ENCODE data around the gene ITGB4. TPM values are rescaled to one million over a fixed set of nuclear protein-coding genes. Genes with fewer than 3 reads are reported as not detected.
A peak's percentile ranks its signal among the peaks of the same experiment; 100 is the strongest.

ITGB4 gene
- total and polyA plus RNA-seq, 2 experiments from 2014 or later: 6.1 to 9.7 TPM

DNA sequence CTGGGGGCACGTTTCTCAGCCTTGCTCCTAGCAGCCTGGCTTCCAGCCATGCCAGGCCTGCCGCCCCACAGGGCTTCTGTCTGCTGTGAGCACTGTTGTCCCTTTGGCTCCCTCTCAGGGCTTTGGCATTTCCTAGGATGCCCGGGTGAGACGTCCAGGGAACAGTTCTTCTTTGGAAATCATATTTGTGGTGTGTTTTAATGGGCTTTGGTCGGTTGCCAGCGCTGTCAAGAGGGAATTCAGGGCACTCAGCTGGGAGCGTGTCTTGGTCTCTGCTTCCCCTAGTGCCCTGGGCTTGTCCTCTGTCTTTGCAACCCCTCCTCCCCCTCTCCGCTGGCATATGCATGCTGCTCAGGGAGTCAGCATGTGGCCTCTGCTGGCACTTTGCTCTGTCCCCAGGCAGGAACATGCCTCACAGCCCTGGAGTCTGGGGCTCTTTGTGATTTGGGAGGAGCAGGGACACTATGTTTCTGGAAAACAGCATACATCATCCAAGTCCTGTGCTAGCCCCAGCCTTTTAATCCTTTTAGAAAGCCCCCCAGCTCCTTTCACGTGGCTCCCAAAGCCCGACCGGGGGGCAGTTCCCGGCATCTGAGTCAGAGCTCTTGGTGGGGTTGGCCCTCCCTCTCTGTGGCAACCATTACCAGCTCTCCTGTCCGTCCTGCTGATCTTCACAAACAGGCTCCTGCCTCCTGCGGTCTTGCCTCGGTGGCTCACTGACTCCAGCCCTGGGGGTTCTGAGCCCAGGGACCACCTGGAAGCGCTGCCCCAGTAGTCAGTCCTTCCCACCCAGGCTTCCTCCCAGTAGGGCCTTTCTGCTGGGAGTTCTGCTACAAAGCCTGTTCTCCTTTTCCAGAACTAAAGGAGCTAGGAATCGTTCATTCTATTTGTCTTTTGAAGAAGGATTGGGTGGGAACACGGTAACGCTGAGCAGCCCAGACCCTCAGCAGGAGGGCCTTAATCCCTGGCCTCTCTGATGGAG is 27.5 kb upstream of the ITGB4 start:
- H3K27ac Mint-ChIP-seq: peak overlapping the region; percentile 74
- Histone ChIP-seq H2AFZ (no peak overlapping the region), H3K4me3 (no peak overlapping the region), H3K27ac (ENCODE audit: low read depth) (no peak overlapping the region), H3K27me3 (ENCODE audit: insufficient read depth) (no peaks in the 10 kb centered on the region), H3K4me1 (ENCODE audit: insufficient read depth) (no peaks in the 10 kb centered on the region), H3K79me2 (replicated peaks; ENCODE audit: insufficient read depth) (peaks cover 31% of the 10 kb centered on the region), H3K9me2 (ENCODE audit: insufficient read depth) (no peaks in the 10 kb centered on the region), H3K36me3 (ENCODE audit: insufficient read depth) (no peaks in the 10 kb centered on the region; the same call in 1 of the 2 replicates), H4K20me1 (replicated peaks; ENCODE audit: insufficient read depth) (peaks cover 8% of the 10 kb centered on the region), H3K4me2 (no peak overlapping the region), H3F3A (replicated peaks; ENCODE audit: low read depth) (no peaks in the 10 kb centered on the region)
- DNase-seq (ENCODE audit: low spot score): peak; percentile 15
- peak; percentile 78 for ATAC-seq
- H3K4me3 Mint-ChIP-seq: no peak overlapping the region
- peaks cover 22% of the 10 kb centered on the region for H3K36me3 Mint-ChIP-seq (ENCODE audit: low read depth)
- peaks cover 18% of the 10 kb centered on the region for H3K27me3 Mint-ChIP-seq (ENCODE audit: insufficient read depth, low read depth, poor library complexity)
- H3K9me3 Mint-ChIP-seq: no peaks in the 10 kb centered on the region
- H3K4me1 Mint-ChIP-seq: peaks cover 24% of the 10 kb centered on the region
- TF ChIP-seq, protein P1, sequence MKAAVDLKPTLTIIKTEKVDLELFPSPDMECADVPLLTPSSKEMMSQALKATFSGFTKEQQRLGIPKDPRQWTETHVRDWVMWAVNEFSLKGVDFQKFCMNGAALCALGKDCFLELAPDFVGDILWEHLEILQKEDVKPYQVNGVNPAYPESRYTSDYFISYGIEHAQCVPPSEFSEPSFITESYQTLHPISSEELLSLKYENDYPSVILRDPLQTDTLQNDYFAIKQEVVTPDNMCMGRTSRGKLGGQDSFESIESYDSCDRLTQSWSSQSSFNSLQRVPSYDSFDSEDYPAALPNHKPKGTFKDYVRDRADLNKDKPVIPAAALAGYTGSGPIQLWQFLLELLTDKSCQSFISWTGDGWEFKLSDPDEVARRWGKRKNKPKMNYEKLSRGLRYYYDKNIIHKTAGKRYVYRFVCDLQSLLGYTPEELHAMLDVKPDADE (IDR thresholded peaks at IDR 0.05): no peak
- TF ChIP-seq ZNF331 (CRISPR knock-in tag; IDR thresholded peaks at IDR 0.05; ENCODE audit: low read depth) (no peak), EZH2phosphoT487 (IDR thresholded peaks at IDR 0.05; ENCODE audit: unreplicated experiment) (no peak), POLR2AphosphoS5 (IDR thresholded peaks at IDR 0.05; ENCODE audit: low read depth) (no peak), ZNF114 (CRISPR knock-in tag; IDR thresholded peaks at IDR 0.05) (no peak), CREB1 (CRISPR knock-in tag; IDR thresholded peaks at IDR 0.05; ENCODE audit: low read depth) (no peak), STAT1 (IDR thresholded peaks at IDR 0.05; ENCODE audit: unreplicated experiment) (no peak), NANOG (IDR thresholded peaks at IDR 0.05; ENCODE audit: borderline replicate concordance) (no peak), JUNB (IDR thresholded peaks at IDR 0.05; ENCODE audit: unreplicated experiment) (no peak), EZH2 (IDR thresholded peaks at IDR 0.05; ENCODE audit: low read depth, unreplicated experiment) (no peak)
- TF ChIP-seq, protein P2, sequence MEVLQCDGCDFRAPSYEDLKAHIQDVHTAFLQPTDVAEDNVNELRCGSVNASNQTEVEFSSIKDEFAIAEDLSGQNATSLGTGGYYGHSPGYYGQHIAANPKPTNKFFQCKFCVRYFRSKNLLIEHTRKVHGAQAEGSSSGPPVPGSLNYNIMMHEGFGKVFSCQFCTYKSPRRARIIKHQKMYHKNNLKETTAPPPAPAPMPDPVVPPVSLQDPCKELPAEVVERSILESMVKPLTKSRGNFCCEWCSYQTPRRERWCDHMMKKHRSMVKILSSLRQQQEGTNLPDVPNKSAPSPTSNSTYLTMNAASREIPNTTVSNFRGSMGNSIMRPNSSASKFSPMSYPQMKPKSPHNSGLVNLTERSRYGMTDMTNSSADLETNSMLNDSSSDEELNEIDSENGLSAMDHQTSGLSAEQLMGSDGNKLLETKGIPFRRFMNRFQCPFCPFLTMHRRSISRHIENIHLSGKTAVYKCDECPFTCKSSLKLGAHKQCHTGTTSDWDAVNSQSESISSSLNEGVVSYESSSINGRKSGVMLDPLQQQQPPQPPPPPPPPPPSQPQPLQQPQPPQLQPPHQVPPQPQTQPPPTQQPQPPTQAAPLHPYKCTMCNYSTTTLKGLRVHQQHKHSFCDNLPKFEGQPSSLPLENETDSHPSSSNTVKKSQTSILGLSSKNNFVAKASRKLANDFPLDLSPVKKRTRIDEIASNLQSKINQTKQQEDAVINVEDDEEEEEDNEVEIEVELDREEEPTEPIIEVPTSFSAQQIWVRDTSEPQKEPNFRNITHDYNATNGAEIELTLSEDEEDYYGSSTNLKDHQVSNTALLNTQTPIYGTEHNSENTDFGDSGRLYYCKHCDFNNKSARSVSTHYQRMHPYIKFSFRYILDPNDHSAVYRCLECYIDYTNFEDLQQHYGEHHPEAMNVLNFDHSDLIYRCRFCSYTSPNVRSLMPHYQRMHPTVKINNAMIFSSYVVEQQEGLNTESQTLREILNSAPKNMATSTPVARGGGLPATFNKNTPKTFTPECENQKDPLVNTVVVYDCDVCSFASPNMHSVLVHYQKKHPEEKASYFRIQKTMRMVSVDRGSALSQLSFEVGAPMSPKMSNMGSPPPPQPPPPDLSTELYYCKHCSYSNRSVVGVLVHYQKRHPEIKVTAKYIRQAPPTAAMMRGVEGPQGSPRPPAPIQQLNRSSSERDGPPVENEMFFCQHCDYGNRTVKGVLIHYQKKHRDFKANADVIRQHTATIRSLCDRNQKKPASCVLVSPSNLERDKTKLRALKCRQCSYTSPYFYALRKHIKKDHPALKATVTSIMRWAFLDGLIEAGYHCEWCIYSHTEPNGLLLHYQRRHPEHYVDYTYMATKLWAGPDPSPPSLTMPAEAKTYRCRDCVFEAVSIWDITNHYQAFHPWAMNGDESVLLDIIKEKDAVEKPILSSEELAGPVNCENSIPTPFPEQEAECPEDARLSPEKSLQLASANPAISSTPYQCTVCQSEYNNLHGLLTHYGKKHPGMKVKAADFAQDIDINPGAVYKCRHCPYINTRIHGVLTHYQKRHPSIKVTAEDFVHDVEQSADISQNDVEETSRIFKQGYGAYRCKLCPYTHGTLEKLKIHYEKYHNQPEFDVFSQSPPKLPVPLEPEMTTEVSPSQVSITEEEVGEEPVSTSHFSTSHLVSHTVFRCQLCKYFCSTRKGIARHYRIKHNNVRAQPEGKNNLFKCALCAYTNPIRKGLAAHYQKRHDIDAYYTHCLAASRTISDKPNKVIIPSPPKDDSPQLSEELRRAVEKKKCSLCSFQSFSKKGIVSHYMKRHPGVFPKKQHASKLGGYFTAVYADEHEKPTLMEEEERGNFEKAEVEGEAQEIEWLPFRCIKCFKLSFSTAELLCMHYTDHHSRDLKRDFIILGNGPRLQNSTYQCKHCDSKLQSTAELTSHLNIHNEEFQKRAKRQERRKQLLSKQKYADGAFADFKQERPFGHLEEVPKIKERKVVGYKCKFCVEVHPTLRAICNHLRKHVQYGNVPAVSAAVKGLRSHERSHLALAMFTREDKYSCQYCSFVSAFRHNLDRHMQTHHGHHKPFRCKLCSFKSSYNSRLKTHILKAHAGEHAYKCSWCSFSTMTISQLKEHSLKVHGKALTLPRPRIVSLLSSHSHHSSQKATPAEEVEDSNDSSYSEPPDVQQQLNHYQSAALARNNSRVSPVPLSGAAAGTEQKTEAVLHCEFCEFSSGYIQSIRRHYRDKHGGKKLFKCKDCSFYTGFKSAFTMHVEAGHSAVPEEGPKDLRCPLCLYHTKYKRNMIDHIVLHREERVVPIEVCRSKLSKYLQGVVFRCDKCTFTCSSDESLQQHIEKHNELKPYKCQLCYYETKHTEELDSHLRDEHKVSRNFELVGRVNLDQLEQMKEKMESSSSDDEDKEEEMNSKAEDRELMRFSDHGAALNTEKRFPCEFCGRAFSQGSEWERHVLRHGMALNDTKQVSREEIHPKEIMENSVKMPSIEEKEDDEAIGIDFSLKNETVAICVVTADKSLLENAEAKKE (CRISPR knock-in tag; IDR thresholded peaks at IDR 0.05): no peak
- TF ChIP-seq, protein P3, sequence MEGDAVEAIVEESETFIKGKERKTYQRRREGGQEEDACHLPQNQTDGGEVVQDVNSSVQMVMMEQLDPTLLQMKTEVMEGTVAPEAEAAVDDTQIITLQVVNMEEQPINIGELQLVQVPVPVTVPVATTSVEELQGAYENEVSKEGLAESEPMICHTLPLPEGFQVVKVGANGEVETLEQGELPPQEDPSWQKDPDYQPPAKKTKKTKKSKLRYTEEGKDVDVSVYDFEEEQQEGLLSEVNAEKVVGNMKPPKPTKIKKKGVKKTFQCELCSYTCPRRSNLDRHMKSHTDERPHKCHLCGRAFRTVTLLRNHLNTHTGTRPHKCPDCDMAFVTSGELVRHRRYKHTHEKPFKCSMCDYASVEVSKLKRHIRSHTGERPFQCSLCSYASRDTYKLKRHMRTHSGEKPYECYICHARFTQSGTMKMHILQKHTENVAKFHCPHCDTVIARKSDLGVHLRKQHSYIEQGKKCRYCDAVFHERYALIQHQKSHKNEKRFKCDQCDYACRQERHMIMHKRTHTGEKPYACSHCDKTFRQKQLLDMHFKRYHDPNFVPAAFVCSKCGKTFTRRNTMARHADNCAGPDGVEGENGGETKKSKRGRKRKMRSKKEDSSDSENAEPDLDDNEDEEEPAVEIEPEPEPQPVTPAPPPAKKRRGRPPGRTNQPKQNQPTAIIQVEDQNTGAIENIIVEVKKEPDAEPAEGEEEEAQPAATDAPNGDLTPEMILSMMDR (conservative IDR thresholded peaks at IDR 0.05; ENCODE audit: low read depth in 2 of 2): no peak
- TF ChIP-seq, protein P4, sequence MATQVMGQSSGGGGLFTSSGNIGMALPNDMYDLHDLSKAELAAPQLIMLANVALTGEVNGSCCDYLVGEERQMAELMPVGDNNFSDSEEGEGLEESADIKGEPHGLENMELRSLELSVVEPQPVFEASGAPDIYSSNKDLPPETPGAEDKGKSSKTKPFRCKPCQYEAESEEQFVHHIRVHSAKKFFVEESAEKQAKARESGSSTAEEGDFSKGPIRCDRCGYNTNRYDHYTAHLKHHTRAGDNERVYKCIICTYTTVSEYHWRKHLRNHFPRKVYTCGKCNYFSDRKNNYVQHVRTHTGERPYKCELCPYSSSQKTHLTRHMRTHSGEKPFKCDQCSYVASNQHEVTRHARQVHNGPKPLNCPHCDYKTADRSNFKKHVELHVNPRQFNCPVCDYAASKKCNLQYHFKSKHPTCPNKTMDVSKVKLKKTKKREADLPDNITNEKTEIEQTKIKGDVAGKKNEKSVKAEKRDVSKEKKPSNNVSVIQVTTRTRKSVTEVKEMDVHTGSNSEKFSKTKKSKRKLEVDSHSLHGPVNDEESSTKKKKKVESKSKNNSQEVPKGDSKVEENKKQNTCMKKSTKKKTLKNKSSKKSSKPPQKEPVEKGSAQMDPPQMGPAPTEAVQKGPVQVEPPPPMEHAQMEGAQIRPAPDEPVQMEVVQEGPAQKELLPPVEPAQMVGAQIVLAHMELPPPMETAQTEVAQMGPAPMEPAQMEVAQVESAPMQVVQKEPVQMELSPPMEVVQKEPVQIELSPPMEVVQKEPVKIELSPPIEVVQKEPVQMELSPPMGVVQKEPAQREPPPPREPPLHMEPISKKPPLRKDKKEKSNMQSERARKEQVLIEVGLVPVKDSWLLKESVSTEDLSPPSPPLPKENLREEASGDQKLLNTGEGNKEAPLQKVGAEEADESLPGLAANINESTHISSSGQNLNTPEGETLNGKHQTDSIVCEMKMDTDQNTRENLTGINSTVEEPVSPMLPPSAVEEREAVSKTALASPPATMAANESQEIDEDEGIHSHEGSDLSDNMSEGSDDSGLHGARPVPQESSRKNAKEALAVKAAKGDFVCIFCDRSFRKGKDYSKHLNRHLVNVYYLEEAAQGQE (IDR thresholded peaks at IDR 0.05; ENCODE audit: unreplicated experiment): no peak

Measured in GM23338 (cell line).